Body of pancreas (tissue), 4 donors: ENCODE measurements around the gene PNRC2.

Source experiments
- CTCF ChIP-seq, 7 experiments: fragments of 450-650 bp in 4 of 7; fragments of 200-600 bp in 3 of 7; sonication (generic) in 3 of 7; IDR thresholded peaks; one replicate each; pipeline ENCODE4 v1.5.1; 2016 to 2019; ENCODE audit warnings: antibody characterized with exemption in 7 of 7
- POLR2A ChIP-seq, 3 donors: fragments of 450-650 bp; IDR thresholded peaks; one replicate each; pipeline ENCODE4 v1.6.1; 2016; ENCODE audit warnings: antibody characterized with exemption in 3 of 3, mild to moderate bottlenecking in 2 of 3

GRCh38 chr1:24004132-24004531 is 44.5 kb downstream of the PNRC2 start:
- TF ChIP-seq CTCF (IDR thresholded peaks at IDR 0.05) (no peak), POLR2A (IDR thresholded peaks at IDR 0.05) (no peak)
